OCI-LY7 (cell line): Measurements from ENCODE around the gene WWOX. TPM values are rescaled to one million over a fixed set of nuclear protein-coding genes. Genes with fewer than 3 reads are reported as not detected.

ENCODE experiments used
- BruUV-seq: library from RNA; stranded (reverse); fragments of 400-500 nt; replicated peaks from 2 replicates; lab custom pipeline; 2021; lab: Mats Ljungman, UMichigan
- CTCF ChIA-PET: fragments of 300-600 bp; sonication (Branson Sonifier 250); formaldehyde crosslinking; loops from one replicate; lab custom pipeline; 2022; ENCODE audit warnings: antibody characterized with exemption; ENCODE audit not compliant: unreplicated experiment; lab: Charles Lee
- POLR2A ChIA-PET: fragments of 300-600 bp; sonication (Branson Sonifier 250); formaldehyde crosslinking; loops from one replicate; lab custom pipeline; 2022; ENCODE audit warnings: antibody characterized with exemption; lab: Charles Lee
- DNase-seq: peaks from one replicate; pipeline ENCODE4 v3.0.0-alpha.2; 2015; ENCODE audit warnings: low spot score
- H2AFZ ChIP-seq: fragments of 200-600 bp; sonication (generic), shearing (Covaris generic); 2 replicates; pipeline ENCODE4 v1.6.1; 2014; ENCODE audit warnings: mild to moderate bottlenecking, antibody characterized with exemption, low read length, moderate library complexity
- H3K27ac ChIP-seq: fragments of 200-600 bp; sonication (generic); 2 replicates; pipeline ENCODE4 v1.5.1; 2014; ENCODE audit warnings: mixed run types, low read depth, mild to moderate bottlenecking, moderate library complexity, low read length, inconsistent platforms; ENCODE audit not compliant: poor library complexity, severe bottlenecking
- H3K36me3 ChIP-seq: fragments of 200-600 bp; sonication (generic); 2 replicates; pipeline ENCODE4 v1.6.1; 2014; ENCODE audit warnings: mild to moderate bottlenecking, antibody characterized with exemption, low read length, moderate library complexity, mixed read lengths; ENCODE audit not compliant: insufficient read depth
- H3K4me1 ChIP-seq: fragments of 200-600 bp; sonication (generic); 2 replicates; pipeline ENCODE4 v1.5.1; 2014; ENCODE audit warnings: mild to moderate bottlenecking, low read length; ENCODE audit not compliant: insufficient read depth, poor library complexity, severe bottlenecking
- H3K4me2 ChIP-seq: fragments of 200-600 bp; sonication (generic); 2 replicates; pipeline ENCODE4 v1.6.1; 2014; ENCODE audit warnings: mild to moderate bottlenecking, low read length
- H3K4me3 ChIP-seq: fragments of 200-600 bp; sonication (generic); 2 replicates; pipeline ENCODE4 v1.5.1; 2014; ENCODE audit warnings: mild to moderate bottlenecking, low read depth, low read length; ENCODE audit not compliant: poor library complexity, severe bottlenecking
- H3K79me2 ChIP-seq: fragments of 200-600 bp; sonication (generic); 2 replicates; pipeline ENCODE4 v1.6.1; 2016; ENCODE audit warnings: low read depth, mild to moderate bottlenecking, low read length, moderate library complexity, mixed read lengths; ENCODE audit not compliant: insufficient read depth
- H3K9me2 ChIP-seq: fragments of 200-600 bp; sonication (generic); 2 replicates; pipeline ENCODE4 v1.6.1; 2016; ENCODE audit warnings: mild to moderate bottlenecking, low read length, mixed read lengths; ENCODE audit not compliant: insufficient read depth
- H3K9me3 ChIP-seq: fragments of 200-600 bp; sonication (generic); 2 replicates; pipeline ENCODE4 v1.6.1; 2014; ENCODE audit warnings: mild to moderate bottlenecking, mixed run types, low read length, mixed read lengths
- H4K20me1 ChIP-seq: fragments of 200-600 bp; sonication (generic); 2 replicates; pipeline ENCODE4 v1.6.1; 2014; ENCODE audit warnings: mild to moderate bottlenecking, antibody characterized with exemption, low read length, moderate library complexity, mixed read lengths; ENCODE audit not compliant: insufficient read depth
- EZH2phosphoT487 ChIP-seq: fragments of 200-600 bp; sonication (generic); IDR thresholded peaks from 2 replicates; pipeline ENCODE4 v1.6.1; 2018; ENCODE audit warnings: low read depth, borderline replicate concordance, mild to moderate bottlenecking, mixed run types, antibody characterized with exemption, low read length, moderate library complexity, mixed read lengths
- intact Hi-C: fragments of 100-400 bp; cut with micrococcal nuclease; formaldehyde crosslinking; loops from one replicate; pipeline ENCODE4 v1.10.0; 2022; ENCODE audit not compliant: unreplicated experiment
- total RNA-seq, 2 experiments: library from RNA; depleted of rRNA in 1 of 2; stranded (reverse); fragments of >200 nt in 1 of 2; shearing (Covaris generic) in 1 of 2; gene quantifications; 2 replicates each; pipeline ENCODE4 v1.2.3, GENCODE V29; 2014 to 2022
- TF ChIP-seq, protein P1 (sequence below): fragments of 200-600 bp; sonication (generic); conservative IDR thresholded peaks from 2 replicates; pipeline ENCODE4 v1.5.1; 2014; ENCODE audit warnings: mild to moderate bottlenecking, antibody characterized with exemption, low read length, moderate library complexity, mixed read lengths

WWOX gene
- total RNA-seq, 2 experiments from 2014 or later, result 40.2 to 47.6 TPM

DNA sequence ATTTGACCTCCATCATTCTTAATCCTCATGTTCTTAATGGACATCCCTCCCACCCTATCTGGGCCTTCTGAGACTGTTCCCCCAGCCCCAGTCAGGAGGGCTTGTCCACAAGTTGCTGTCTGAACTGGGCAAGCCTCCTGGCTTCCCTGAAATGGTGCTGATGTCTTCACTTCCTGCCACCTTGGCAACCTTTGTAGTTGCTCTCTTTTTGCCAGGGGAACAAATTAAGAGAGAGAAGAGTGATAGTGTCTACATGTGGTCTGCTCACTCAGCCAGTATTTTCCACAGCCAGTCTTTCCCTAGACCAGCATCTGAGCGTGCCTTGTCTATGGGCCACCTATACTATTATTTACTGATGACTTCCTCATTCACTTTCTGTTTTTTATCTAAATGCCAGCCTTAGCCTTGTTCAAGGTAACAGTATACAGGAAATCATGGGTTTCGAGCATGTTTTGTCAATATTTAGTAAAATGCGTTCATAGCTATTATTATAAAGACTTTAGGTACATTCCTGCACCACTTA is 791.0 kb downstream of the WWOX start:
- no peaks in the 10 kb centered on the region for H3K36me3 ChIP-seq
- intact Hi-C loops, result no loop called here
- H3K9me2 ChIP-seq, result no peaks in the 10 kb centered on the region
- no peak overlapping the region for H3K4me3 ChIP-seq
- BruUV-seq, result no TSS peak
- no peak for TF ChIP-seq EZH2phosphoT487
- TF ChIP-seq, protein P1, sequence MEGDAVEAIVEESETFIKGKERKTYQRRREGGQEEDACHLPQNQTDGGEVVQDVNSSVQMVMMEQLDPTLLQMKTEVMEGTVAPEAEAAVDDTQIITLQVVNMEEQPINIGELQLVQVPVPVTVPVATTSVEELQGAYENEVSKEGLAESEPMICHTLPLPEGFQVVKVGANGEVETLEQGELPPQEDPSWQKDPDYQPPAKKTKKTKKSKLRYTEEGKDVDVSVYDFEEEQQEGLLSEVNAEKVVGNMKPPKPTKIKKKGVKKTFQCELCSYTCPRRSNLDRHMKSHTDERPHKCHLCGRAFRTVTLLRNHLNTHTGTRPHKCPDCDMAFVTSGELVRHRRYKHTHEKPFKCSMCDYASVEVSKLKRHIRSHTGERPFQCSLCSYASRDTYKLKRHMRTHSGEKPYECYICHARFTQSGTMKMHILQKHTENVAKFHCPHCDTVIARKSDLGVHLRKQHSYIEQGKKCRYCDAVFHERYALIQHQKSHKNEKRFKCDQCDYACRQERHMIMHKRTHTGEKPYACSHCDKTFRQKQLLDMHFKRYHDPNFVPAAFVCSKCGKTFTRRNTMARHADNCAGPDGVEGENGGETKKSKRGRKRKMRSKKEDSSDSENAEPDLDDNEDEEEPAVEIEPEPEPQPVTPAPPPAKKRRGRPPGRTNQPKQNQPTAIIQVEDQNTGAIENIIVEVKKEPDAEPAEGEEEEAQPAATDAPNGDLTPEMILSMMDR, result no peak
- H3K27ac ChIP-seq, result no peak overlapping the region
- no peaks in the 10 kb centered on the region for H3K9me3 ChIP-seq
- no peak overlapping the region for H3K4me2 ChIP-seq
- H3K79me2 ChIP-seq, result no peaks in the 10 kb centered on the region
- H4K20me1 ChIP-seq, result no peaks in the 10 kb centered on the region
- no peak for DNase-seq
- POLR2A ChIA-PET, result no interaction called here
- no peak overlapping the region for H2AFZ ChIP-seq
- H3K4me1 ChIP-seq, result no peaks in the 10 kb centered on the region
- CTCF ChIA-PET, result no interaction called here

DNA sequence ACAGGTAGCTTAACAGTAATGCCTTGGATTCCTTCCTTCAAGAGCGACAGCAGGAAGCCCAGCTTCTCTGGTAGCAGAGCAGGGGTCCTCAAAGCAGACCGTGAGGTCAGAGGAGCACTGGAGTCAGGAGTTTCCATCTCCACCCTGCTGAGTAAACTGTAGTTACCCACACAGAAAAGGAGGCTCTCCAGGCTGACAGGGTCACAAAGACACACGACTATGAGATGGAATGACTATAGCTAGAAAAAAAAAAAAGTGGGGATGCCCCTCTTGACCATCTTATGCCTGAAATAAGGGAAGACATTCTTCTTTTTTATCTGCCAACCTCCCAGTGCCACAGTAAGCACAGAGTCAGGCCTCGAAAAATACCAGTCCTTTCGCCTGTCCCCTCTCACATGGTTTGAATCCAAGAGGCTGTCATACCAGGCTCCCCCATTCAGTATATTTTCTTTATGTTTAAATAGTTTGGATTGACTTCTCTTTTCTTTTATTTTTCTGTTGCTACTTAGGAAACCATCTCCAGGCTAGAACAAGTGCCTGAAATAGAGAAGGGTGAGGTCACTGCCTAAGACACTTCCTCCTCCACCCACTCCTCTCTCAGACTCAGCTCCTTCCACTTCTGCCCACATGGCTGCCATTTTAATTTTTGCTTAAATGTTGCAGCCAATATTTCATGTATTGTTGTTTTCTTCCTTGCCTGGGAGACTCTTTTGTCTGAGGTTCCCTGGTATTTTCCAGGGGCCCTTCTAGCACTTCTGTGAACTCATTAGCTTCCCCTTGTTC is 793.7 kb downstream of the WWOX start:
- POLR2A ChIA-PET, result interaction anchor here (0.6 kb wide), 1 partner anchor 749 kb away, joined by 4 read pairs; no protein-coding TSS in a partner anchor
- H3K4me3 ChIP-seq, result no peak overlapping the region
- intact Hi-C loops, result no loop called here
- CTCF ChIA-PET, result no interaction called here
- TF ChIP-seq, protein P1, result no peak
- TF ChIP-seq EZH2phosphoT487, result no peak
- H3K9me3 ChIP-seq, result no peaks in the 10 kb centered on the region
- no peak overlapping the region for H2AFZ ChIP-seq
- no peaks in the 10 kb centered on the region for H4K20me1 ChIP-seq
- H3K4me1 ChIP-seq, result no peaks in the 10 kb centered on the region
- no peak overlapping the region for H3K4me2 ChIP-seq
- BruUV-seq, result no TSS peak
- no peak overlapping the region for H3K27ac ChIP-seq
- no peaks in the 10 kb centered on the region for H3K36me3 ChIP-seq
- H3K9me2 ChIP-seq, result no peaks in the 10 kb centered on the region
- no peak for DNase-seq
- H3K79me2 ChIP-seq, result no peaks in the 10 kb centered on the region

DNA sequence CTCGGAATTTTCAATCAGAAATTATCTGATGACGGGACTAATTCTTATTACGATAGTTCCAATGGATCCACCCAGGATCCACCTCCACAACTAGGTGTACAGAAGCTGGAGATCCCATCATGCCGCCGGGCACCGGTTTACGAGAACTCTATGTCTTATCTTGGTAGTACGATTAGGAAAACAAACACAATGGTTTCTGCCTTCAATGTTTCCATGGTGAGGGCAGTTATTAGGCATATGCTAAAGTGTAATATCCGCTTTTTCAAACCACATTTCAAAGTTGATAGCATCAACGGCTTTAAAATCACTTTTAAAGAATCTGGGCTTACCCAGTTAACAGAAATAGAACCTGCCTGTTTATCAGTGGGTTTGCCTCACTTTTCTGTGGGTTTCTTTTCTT is 795.4 kb downstream of the WWOX start:
- no peak overlapping the region for H3K27ac ChIP-seq
- BruUV-seq, result no TSS peak
- no peaks in the 10 kb centered on the region for H3K9me2 ChIP-seq
- ChIA-PET CTCF (no interaction called here), POLR2A (no interaction called here)
- no peaks in the 10 kb centered on the region for H3K79me2 ChIP-seq
- no peaks in the 10 kb centered on the region for H3K9me3 ChIP-seq
- H3K36me3 ChIP-seq, result no peaks in the 10 kb centered on the region
- H4K20me1 ChIP-seq, result no peaks in the 10 kb centered on the region
- H2AFZ ChIP-seq, result no peak overlapping the region
- no peak for DNase-seq
- H3K4me3 ChIP-seq, result no peak overlapping the region
- H3K4me1 ChIP-seq, result no peaks in the 10 kb centered on the region
- intact Hi-C loops, result no loop called here
- H3K4me2 ChIP-seq, result no peak overlapping the region
- TF ChIP-seq EZH2phosphoT487, result no peak
- TF ChIP-seq, protein P1, result no peak
